OCI-LY1 (cell line): ENCODE results near the gene GNG12.

ENCODE experiments used
- H2AFZ ChIP-seq: fragments of 200-600 bp; sonication (generic), shearing (Covaris generic); 2 replicates; pipeline ENCODE4 v1.6.0; 2014; ENCODE audit warnings: antibody characterized with exemption, mild to moderate bottlenecking, low read length
- H3F3A ChIP-seq: fragments of 200-600 bp; sonication (generic), shearing (Covaris generic); 2 replicates; pipeline ENCODE4 v1.6.0; 2014; ENCODE audit warnings: mild to moderate bottlenecking, antibody characterized with exemption, low read length, moderate library complexity; ENCODE audit not compliant: insufficient read depth
- H3K27ac ChIP-seq: fragments of 200-600 bp; sonication (generic); 2 replicates; pipeline ENCODE4 v1.5.1; 2014; ENCODE audit warnings: low read length, mixed run types, mild to moderate bottlenecking, low read depth; ENCODE audit not compliant: poor library complexity, severe bottlenecking
- H3K27me3 ChIP-seq: fragments of 200-600 bp; sonication (generic); 2 replicates; pipeline ENCODE4 v1.6.0; 2014; ENCODE audit warnings: antibody characterized with exemption, mild to moderate bottlenecking, low read length, moderate library complexity; ENCODE audit not compliant: insufficient read depth
- H3K36me3 ChIP-seq: fragments of 200-600 bp; sonication (generic); 2 replicates; pipeline ENCODE4 v1.6.1; 2014; ENCODE audit warnings: mild to moderate bottlenecking, antibody characterized with exemption, low read length, moderate library complexity, mixed read lengths; ENCODE audit not compliant: insufficient read depth
- H3K4me1 ChIP-seq: fragments of 200-600 bp; sonication (generic); 2 replicates; pipeline ENCODE4 v1.5.1; 2014; ENCODE audit warnings: mild to moderate bottlenecking, low read length, moderate library complexity; ENCODE audit not compliant: insufficient read depth, severe bottlenecking
- H3K4me2 ChIP-seq: fragments of 200-600 bp; sonication (generic), shearing (Covaris generic); 2 replicates; pipeline ENCODE4 v1.6.1; 2014; ENCODE audit warnings: low read length
- H3K4me3 ChIP-seq: fragments of 200-600 bp; sonication (generic); 2 replicates; pipeline ENCODE4 v1.5.1; 2014; ENCODE audit warnings: low read length, low read depth, mild to moderate bottlenecking, mixed read lengths; ENCODE audit not compliant: poor library complexity, severe bottlenecking
- H3K79me2 ChIP-seq: fragments of 200-600 bp; shearing (Covaris generic); 2 replicates; pipeline ENCODE4 v1.6.1; 2016; ENCODE audit warnings: mixed run types, low read length, mixed read lengths; ENCODE audit not compliant: insufficient read depth
- H3K9ac ChIP-seq: fragments of 200-600 bp; sonication (generic), shearing (Covaris generic); 2 replicates; pipeline ENCODE4 v1.6.1; 2014; ENCODE audit warnings: mild to moderate bottlenecking, low read length, mixed read lengths
- H3K9me2 ChIP-seq: fragments of 200-600 bp; sonication (generic), shearing (Covaris generic); 2 replicates; pipeline ENCODE4 v1.6.1; 2014; ENCODE audit warnings: low read depth, mild to moderate bottlenecking, low read length, mixed read lengths
- H3K9me3 ChIP-seq: fragments of 200-600 bp; shearing (Covaris generic); 2 replicates; pipeline ENCODE4 v1.6.1; 2014; ENCODE audit warnings: low read length, mixed read lengths
- H4K20me1 ChIP-seq: fragments of 200-600 bp; sonication (generic), shearing (Covaris generic); 2 replicates; pipeline ENCODE4 v1.6.0; 2016; ENCODE audit warnings: mild to moderate bottlenecking, low read length; ENCODE audit not compliant: insufficient read depth
- EZH2 ChIP-seq: fragments of 200-600 bp; sonication (generic), shearing (Covaris generic); IDR thresholded peaks from 2 replicates; pipeline ENCODE4 v1.8.0; 2017; ENCODE audit warnings: borderline replicate concordance, mixed run types, mild to moderate bottlenecking, antibody characterized with exemption, low read length, moderate library complexity, mixed read lengths
- TF ChIP-seq, protein P1 (sequence below): fragments of 200-600 bp; sonication (generic), shearing (Covaris generic); IDR thresholded peaks from 2 replicates; pipeline ENCODE4 v1.5.1; 2017; ENCODE audit warnings: mild to moderate bottlenecking, antibody characterized with exemption, low read length, moderate library complexity, mixed read lengths

GNG12 gene

GRCh38 chr1:67759692-67760029 lies 73.6 kb downstream of the GNG12 start:
- Histone ChIP-seq H4K20me1 (no peaks in the 10 kb centered on the region), H3K27me3 (no peaks in the 10 kb centered on the region), H3K9ac (peak overlapping the region; percentile 48; the same call in 1 of the 2 replicates), H3K9me3 (no peaks in the 10 kb centered on the region), H3K36me3 (no peaks in the 10 kb centered on the region), H3F3A (no peaks in the 10 kb centered on the region), H3K27ac (peak overlapping the region; percentile 92), H3K4me1 (peaks cover 50% of the 10 kb centered on the region), H3K79me2 (no peaks in the 10 kb centered on the region), H2AFZ (no peak overlapping the region), H3K9me2 (no peaks in the 10 kb centered on the region), H3K4me2 (peak overlapping the region; percentile 35; the same call in 1 of the 2 replicates), H3K4me3 (no peak overlapping the region)
- TF ChIP-seq EZH2: no peak
- TF ChIP-seq, protein P1, sequence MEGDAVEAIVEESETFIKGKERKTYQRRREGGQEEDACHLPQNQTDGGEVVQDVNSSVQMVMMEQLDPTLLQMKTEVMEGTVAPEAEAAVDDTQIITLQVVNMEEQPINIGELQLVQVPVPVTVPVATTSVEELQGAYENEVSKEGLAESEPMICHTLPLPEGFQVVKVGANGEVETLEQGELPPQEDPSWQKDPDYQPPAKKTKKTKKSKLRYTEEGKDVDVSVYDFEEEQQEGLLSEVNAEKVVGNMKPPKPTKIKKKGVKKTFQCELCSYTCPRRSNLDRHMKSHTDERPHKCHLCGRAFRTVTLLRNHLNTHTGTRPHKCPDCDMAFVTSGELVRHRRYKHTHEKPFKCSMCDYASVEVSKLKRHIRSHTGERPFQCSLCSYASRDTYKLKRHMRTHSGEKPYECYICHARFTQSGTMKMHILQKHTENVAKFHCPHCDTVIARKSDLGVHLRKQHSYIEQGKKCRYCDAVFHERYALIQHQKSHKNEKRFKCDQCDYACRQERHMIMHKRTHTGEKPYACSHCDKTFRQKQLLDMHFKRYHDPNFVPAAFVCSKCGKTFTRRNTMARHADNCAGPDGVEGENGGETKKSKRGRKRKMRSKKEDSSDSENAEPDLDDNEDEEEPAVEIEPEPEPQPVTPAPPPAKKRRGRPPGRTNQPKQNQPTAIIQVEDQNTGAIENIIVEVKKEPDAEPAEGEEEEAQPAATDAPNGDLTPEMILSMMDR: no peak

- no peaks in the 10 kb centered on the region for H3K36me3 ChIP-seq
- no peaks in the 10 kb centered on the region for H3F3A ChIP-seq
- no peak overlapping the region; the same call in 1 of the 2 replicates for H3K9ac ChIP-seq
- H4K20me1 ChIP-seq: no peaks in the 10 kb centered on the region
- H2AFZ ChIP-seq: no peak overlapping the region
- peak overlapping the region; percentile 4; the same call in 1 of the 2 replicates for H3K4me2 ChIP-seq
- no peak for TF ChIP-seq EZH2
- TF ChIP-seq, protein P1: no peak
- no peaks in the 10 kb centered on the region for H3K9me3 ChIP-seq
- H3K79me2 ChIP-seq: no peaks in the 10 kb centered on the region
- no peaks in the 10 kb centered on the region for H3K9me2 ChIP-seq
- H3K4me1 ChIP-seq: peaks cover 56% of the 10 kb centered on the region
- no peak overlapping the region for H3K4me3 ChIP-seq
- H3K27me3 ChIP-seq: no peaks in the 10 kb centered on the region
- peak overlapping the region; percentile 92 for H3K27ac ChIP-seq
Measured at GRCh38 chr1:67759066-67759465, 74.2 kb downstream of the GNG12 start.

GRCh38 chr1:67755619-67756018 lies 77.6 kb downstream of the GNG12 start:
- no peaks in the 10 kb centered on the region for H3K27me3 ChIP-seq
- H3K36me3 ChIP-seq: no peaks in the 10 kb centered on the region
- no peaks in the 10 kb centered on the region for H3K9me2 ChIP-seq
- H3K4me2 ChIP-seq: no peak overlapping the region; the same call in 1 of the 2 replicates
- no peaks in the 10 kb centered on the region for H3F3A ChIP-seq
- H3K9me3 ChIP-seq: no peaks in the 10 kb centered on the region
- TF ChIP-seq, protein P1: no peak
- TF ChIP-seq EZH2: no peak
- H3K4me1 ChIP-seq: peaks cover 85% of the 10 kb centered on the region
- H2AFZ ChIP-seq: no peak overlapping the region
- no peaks in the 10 kb centered on the region for H3K79me2 ChIP-seq
- peak overlapping the region; percentile 67 for H3K27ac ChIP-seq
- H3K9ac ChIP-seq: no peak overlapping the region
- H3K4me3 ChIP-seq: no peak overlapping the region
- no peaks in the 10 kb centered on the region for H4K20me1 ChIP-seq
